GM21367 (cell line): ENCODE measurements around the gene COL9A2.
A peak's percentile ranks its signal among the peaks of the same experiment; 100 is the strongest.

Experiments
- ATAC-seq: cut with Tn5 transposase; IDR thresholded peaks from one replicate; pipeline ENCODE4 v1.9.1; 2021; ENCODE audit not compliant: unreplicated experiment

COL9A2 gene

DNA sequence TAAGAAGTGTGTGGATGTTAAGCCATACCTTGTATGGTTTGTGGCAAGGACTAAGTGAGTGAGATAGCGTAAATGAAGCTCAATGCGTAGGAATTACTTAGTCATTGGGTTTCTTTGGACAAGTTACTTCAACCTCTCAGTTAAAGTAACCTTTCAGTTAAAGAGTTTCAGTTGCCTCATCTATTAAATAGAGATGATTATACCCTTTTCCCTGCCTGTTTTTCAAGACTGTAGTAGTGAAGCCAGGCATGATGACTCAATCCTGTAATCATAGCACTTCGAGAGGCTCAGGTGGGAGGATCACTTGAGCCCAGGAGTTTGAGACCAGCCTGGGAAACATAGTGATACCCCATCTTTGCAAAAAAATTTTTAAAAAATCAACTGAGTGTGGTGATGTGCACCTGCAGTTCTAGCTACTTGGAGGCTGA is 52.7 kb downstream of the COL9A2 start:
- ATAC-seq = no peak

DNA sequence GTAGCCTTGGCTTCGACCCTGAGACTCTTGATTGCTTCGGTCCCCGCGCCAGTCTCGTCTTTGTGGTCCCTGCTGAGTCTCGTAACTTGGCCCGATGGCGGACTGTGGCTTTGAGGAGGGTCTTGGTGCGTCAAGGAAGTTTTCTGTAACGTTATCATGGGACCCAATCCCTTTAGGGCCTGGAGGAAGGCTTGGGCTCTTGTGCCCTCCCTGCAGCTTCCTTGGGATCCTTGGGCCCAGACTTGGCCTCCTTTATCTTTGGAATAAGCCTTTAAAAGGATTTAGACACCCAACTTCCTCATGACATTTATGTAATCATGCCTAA is 58.7 kb downstream of the COL9A2 start:
- ATAC-seq = no peak

DNA sequence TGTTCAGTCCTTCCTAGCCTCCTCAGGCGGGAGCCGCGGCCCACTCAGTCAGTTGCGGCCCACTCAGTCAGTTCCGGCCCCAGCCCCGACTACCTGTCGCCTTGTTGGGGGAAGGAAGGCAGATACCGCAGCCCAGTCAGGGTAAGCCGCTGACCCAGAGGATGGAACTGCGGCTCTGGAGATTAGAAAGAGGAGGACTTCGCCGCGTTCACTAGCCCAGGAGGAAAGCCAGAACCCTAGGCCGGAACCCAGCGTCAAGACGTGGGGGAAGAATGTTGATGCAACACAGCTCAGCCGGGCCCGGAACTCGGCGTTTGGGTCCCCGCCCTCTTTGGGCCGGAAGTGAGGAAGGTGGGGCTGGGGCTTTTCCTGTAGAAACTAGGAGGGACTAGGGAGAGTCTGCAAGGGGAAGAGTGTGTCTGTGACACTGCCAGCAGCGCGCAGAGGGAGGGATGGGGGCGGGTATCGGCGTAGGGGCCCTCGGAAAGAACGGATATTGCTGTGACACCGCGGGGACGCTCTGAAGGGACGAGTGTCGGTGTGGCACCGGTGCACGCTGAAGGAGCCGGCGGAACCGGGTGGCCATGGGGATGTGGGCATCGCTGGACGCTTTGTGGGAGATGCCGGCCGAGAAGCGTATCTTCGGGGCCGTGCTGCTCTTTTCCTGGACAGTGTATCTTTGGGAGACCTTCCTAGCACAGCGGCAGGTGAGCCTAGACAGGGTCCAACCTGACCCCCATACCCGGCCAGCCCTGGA is 59.2 kb downstream of the COL9A2 start, which contains the start of gene ZMPSTE24:
TSS of gene ZMPSTE24 (plus strand) at position 549 of the 757 bp plus-strand sequence. CDS start at position 585, 36 bp downstream.
- ATAC-seq = peak; percentile 72

DNA sequence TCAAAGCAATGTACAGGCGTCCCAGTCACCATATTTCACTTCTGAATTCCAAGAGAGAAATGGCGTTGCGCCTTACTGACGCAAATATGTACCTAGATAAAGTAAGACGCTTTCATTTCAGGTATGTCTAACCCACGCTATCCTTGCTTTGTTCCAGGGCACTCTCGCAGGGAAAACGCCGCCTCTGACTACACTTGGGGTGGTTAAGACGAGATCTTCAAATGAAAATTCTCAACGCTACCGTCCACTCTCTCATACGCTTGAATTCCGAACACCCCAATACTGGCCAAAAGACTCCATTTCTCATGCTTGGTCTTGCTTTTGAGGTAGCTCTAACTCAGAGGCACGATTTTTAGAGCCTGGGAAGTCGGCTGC is 59.8 kb downstream of the COL9A2 start:
- ATAC-seq = no peak

DNA sequence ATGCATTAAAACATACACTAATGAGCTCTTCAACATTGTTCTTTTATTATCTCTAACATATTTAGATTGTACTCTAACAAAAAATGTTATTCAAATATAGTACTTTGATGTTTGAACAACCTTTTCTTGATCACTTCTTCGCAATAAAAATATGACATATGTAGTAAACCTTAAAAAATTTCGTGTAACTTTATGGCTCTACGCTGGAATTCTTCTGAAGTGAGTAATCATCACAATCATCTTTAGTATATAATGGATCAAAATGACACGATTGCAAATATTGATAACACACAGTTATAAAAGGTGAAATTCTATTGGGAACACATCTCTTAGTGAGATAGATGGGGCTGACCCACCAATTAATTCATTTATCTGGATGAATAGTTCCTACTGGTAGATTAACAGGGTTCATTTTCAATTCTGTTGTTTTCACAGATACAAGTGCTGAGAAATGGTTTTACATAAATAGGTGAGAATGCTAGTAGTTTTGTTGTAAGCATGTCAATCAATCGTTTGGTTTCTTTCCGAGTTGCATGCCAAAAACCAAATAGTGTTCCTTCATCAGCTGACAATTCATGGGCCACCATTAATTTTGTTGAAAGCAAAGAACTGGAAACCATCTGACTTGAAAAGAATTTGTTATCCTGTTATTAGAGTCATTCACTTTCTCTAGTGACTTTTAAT is 60.5 kb downstream of the COL9A2 start:
- ATAC-seq = no peak

DNA sequence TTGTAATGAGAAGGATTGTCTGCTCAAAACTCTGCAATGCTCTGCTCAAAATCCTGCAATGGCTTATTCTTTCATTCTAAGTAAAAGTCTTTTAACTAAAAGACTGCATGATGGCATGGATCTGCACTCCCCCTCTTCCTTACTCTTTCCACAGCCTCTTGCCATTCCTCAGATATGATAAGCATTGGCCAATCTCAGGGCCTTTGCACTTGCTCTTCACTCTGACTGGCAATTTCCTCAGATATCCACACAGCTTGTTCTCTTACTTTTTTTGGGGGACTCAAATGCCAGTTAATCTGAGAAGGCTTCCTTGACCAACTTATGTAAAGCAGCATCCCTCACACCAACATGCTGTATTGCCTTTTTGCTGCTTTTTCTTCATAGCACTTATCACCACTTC is 61.9 kb downstream of the COL9A2 start:
- ATAC-seq = no peak

DNA sequence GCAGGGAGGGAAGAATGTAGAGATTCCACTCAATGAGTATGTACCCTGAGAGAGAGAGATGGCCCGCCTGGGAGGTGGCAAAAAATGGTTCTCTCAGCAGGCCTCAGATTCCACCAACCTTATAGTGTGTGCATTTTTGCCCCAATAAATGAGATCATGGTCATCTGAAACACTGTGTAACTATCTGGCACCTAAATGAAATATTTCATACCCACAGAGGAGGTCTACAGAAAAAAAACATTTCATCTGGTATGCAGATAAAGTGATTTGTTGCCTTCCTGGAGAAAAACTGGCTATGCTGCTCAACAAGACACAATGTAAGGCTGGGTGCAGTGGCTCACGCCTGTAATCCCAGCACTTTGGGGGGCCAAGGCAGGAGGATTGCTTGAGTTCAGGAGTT is 64.5 kb downstream of the COL9A2 start:
- no peak for ATAC-seq

DNA sequence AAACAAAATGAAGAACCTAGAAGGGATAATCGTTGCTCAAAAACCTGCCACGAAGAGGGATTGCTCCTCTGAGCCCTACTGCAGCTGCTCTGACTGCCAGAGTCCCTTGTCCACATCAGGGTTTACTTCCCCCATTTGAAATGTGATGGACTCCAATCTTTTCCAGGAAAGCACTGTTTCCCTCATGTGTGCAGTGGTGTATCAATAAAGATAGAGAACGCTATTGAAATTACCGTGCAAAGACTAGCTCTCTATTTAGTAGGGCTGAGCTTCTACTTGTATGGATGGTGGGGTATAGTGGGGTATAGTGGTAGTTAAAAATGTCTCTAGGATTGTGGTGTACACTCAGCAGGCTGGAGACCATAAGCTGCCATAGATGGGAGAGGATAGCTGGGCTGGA is 65.6 kb downstream of the COL9A2 start:
- ATAC-seq = no peak
